OCI-LY1 (cell line): ENCODE results near the gene GRHL1.

Experiments
- H2AFZ ChIP-seq: fragments of 200-600 bp; sonication (generic), shearing (Covaris generic); 2 replicates; pipeline ENCODE4 v1.6.0; 2014; ENCODE audit warnings: antibody characterized with exemption, mild to moderate bottlenecking, low read length
- H3F3A ChIP-seq: fragments of 200-600 bp; sonication (generic), shearing (Covaris generic); 2 replicates; pipeline ENCODE4 v1.6.0; 2014; ENCODE audit warnings: mild to moderate bottlenecking, antibody characterized with exemption, low read length, moderate library complexity; ENCODE audit not compliant: insufficient read depth
- H3K27ac ChIP-seq: fragments of 200-600 bp; sonication (generic); 2 replicates; pipeline ENCODE4 v1.5.1; 2014; ENCODE audit warnings: low read length, mixed run types, mild to moderate bottlenecking, low read depth; ENCODE audit not compliant: poor library complexity, severe bottlenecking
- H3K27me3 ChIP-seq: fragments of 200-600 bp; sonication (generic); 2 replicates; pipeline ENCODE4 v1.6.0; 2014; ENCODE audit warnings: antibody characterized with exemption, mild to moderate bottlenecking, low read length, moderate library complexity; ENCODE audit not compliant: insufficient read depth
- H3K36me3 ChIP-seq: fragments of 200-600 bp; sonication (generic); 2 replicates; pipeline ENCODE4 v1.6.1; 2014; ENCODE audit warnings: mild to moderate bottlenecking, antibody characterized with exemption, low read length, moderate library complexity, mixed read lengths; ENCODE audit not compliant: insufficient read depth
- H3K4me1 ChIP-seq: fragments of 200-600 bp; sonication (generic); 2 replicates; pipeline ENCODE4 v1.5.1; 2014; ENCODE audit warnings: mild to moderate bottlenecking, low read length, moderate library complexity; ENCODE audit not compliant: insufficient read depth, severe bottlenecking
- H3K4me2 ChIP-seq: fragments of 200-600 bp; sonication (generic), shearing (Covaris generic); 2 replicates; pipeline ENCODE4 v1.6.1; 2014; ENCODE audit warnings: low read length
- H3K4me3 ChIP-seq: fragments of 200-600 bp; sonication (generic); 2 replicates; pipeline ENCODE4 v1.5.1; 2014; ENCODE audit warnings: low read length, low read depth, mild to moderate bottlenecking, mixed read lengths; ENCODE audit not compliant: poor library complexity, severe bottlenecking
- H3K79me2 ChIP-seq: fragments of 200-600 bp; shearing (Covaris generic); 2 replicates; pipeline ENCODE4 v1.6.1; 2016; ENCODE audit warnings: mixed run types, low read length, mixed read lengths; ENCODE audit not compliant: insufficient read depth
- H3K9ac ChIP-seq: fragments of 200-600 bp; sonication (generic), shearing (Covaris generic); 2 replicates; pipeline ENCODE4 v1.6.1; 2014; ENCODE audit warnings: mild to moderate bottlenecking, low read length, mixed read lengths
- H3K9me2 ChIP-seq: fragments of 200-600 bp; sonication (generic), shearing (Covaris generic); 2 replicates; pipeline ENCODE4 v1.6.1; 2014; ENCODE audit warnings: low read depth, mild to moderate bottlenecking, low read length, mixed read lengths
- H3K9me3 ChIP-seq: fragments of 200-600 bp; shearing (Covaris generic); 2 replicates; pipeline ENCODE4 v1.6.1; 2014; ENCODE audit warnings: low read length, mixed read lengths
- H4K20me1 ChIP-seq: fragments of 200-600 bp; sonication (generic), shearing (Covaris generic); 2 replicates; pipeline ENCODE4 v1.6.0; 2016; ENCODE audit warnings: mild to moderate bottlenecking, low read length; ENCODE audit not compliant: insufficient read depth
- CTCF ChIP-seq: fragments of 200-600 bp; sonication (generic), shearing (Covaris generic); IDR thresholded peaks from 2 replicates; pipeline ENCODE4 v1.5.1; 2017; ENCODE audit warnings: mild to moderate bottlenecking, antibody characterized with exemption, low read length, moderate library complexity, mixed read lengths
- EZH2 ChIP-seq: fragments of 200-600 bp; sonication (generic), shearing (Covaris generic); IDR thresholded peaks from 2 replicates; pipeline ENCODE4 v1.8.0; 2017; ENCODE audit warnings: borderline replicate concordance, mixed run types, mild to moderate bottlenecking, antibody characterized with exemption, low read length, moderate library complexity, mixed read lengths

The GRHL1 gene

GRCh38 chr2:9996321-9996720 lies 44.8 kb downstream of the GRHL1 start:
- no peak overlapping the region for H3K4me2 ChIP-seq
- no peaks in the 10 kb centered on the region for H4K20me1 ChIP-seq
- no peaks in the 10 kb centered on the region for H3K4me1 ChIP-seq
- no peak overlapping the region for H3K27ac ChIP-seq
- H3K4me3 ChIP-seq = no peak overlapping the region
- no peaks in the 10 kb centered on the region for H3K79me2 ChIP-seq
- peaks cover 18% of the 10 kb centered on the region for H3K36me3 ChIP-seq
- no peaks in the 10 kb centered on the region for H3F3A ChIP-seq
- no peaks in the 10 kb centered on the region for H3K9me3 ChIP-seq
- no peak overlapping the region for H3K9ac ChIP-seq
- H2AFZ ChIP-seq = no peak overlapping the region
- no peaks in the 10 kb centered on the region for H3K9me2 ChIP-seq
- TF ChIP-seq EZH2 = no peak
- TF ChIP-seq CTCF = no peak
- H3K27me3 ChIP-seq = no peaks in the 10 kb centered on the region

- Histone ChIP-seq H3K27ac (no peak overlapping the region), H3K9me3 (no peaks in the 10 kb centered on the region), H3K4me2 (no peak overlapping the region), H3K36me3 (peaks cover 13% of the 10 kb centered on the region), H3K9me2 (no peaks in the 10 kb centered on the region), H3F3A (no peaks in the 10 kb centered on the region), H3K4me1 (no peaks in the 10 kb centered on the region), H3K27me3 (no peaks in the 10 kb centered on the region), H3K9ac (no peak overlapping the region), H3K79me2 (no peaks in the 10 kb centered on the region), H2AFZ (no peak overlapping the region), H3K4me3 (no peak overlapping the region), H4K20me1 (no peaks in the 10 kb centered on the region)
- TF ChIP-seq EZH2 = no peak
- no peak for TF ChIP-seq CTCF
These were observed 46.4 kb downstream of the GRHL1 start for GRCh38 chr2:9997936-9998335.

GRCh38 chr2:9998916-9999654 lies 47.6 kb downstream of the GRHL1 start:
- Histone ChIP-seq H3K9ac (no peak overlapping the region), H3K27me3 (no peaks in the 10 kb centered on the region), H4K20me1 (no peaks in the 10 kb centered on the region), H3K4me2 (no peak overlapping the region), H3K9me2 (no peaks in the 10 kb centered on the region), H3K27ac (no peak overlapping the region), H2AFZ (no peak overlapping the region), H3F3A (no peaks in the 10 kb centered on the region), H3K4me3 (no peak overlapping the region), H3K36me3 (peaks cover 13% of the 10 kb centered on the region), H3K4me1 (no peaks in the 10 kb centered on the region), H3K9me3 (no peaks in the 10 kb centered on the region), H3K79me2 (no peaks in the 10 kb centered on the region)
- TF ChIP-seq CTCF (no peak), EZH2 (no peak)
